HL-60 (cell line): Measurements from ENCODE around the gene ABHD16B.

Experiments used
- POLR2AphosphoS5 ChIP-seq: IDR thresholded peaks from 2 replicates; pipeline ENCODE4 v1.6.1; 2012; ENCODE audit warnings: low read depth
- TF ChIP-seq, protein P1 (sequence below): IDR thresholded peaks from one replicate; pipeline ENCODE4 v1.5.1; 2011; ENCODE audit warnings: low read length, control low read depth, inconsistent platforms; ENCODE audit not compliant: insufficient read depth
- TF ChIP-seq, protein P2 (sequence below): IDR thresholded peaks from 2 replicates; pipeline ENCODE4 v1.6.1; 2012; ENCODE audit warnings: low read depth; ENCODE audit not compliant: insufficient replicate concordance

- TF ChIP-seq, protein P1, sequence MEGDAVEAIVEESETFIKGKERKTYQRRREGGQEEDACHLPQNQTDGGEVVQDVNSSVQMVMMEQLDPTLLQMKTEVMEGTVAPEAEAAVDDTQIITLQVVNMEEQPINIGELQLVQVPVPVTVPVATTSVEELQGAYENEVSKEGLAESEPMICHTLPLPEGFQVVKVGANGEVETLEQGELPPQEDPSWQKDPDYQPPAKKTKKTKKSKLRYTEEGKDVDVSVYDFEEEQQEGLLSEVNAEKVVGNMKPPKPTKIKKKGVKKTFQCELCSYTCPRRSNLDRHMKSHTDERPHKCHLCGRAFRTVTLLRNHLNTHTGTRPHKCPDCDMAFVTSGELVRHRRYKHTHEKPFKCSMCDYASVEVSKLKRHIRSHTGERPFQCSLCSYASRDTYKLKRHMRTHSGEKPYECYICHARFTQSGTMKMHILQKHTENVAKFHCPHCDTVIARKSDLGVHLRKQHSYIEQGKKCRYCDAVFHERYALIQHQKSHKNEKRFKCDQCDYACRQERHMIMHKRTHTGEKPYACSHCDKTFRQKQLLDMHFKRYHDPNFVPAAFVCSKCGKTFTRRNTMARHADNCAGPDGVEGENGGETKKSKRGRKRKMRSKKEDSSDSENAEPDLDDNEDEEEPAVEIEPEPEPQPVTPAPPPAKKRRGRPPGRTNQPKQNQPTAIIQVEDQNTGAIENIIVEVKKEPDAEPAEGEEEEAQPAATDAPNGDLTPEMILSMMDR = no peak
- peak; percentile 76 for TF ChIP-seq POLR2AphosphoS5
- TF ChIP-seq, protein P2, sequence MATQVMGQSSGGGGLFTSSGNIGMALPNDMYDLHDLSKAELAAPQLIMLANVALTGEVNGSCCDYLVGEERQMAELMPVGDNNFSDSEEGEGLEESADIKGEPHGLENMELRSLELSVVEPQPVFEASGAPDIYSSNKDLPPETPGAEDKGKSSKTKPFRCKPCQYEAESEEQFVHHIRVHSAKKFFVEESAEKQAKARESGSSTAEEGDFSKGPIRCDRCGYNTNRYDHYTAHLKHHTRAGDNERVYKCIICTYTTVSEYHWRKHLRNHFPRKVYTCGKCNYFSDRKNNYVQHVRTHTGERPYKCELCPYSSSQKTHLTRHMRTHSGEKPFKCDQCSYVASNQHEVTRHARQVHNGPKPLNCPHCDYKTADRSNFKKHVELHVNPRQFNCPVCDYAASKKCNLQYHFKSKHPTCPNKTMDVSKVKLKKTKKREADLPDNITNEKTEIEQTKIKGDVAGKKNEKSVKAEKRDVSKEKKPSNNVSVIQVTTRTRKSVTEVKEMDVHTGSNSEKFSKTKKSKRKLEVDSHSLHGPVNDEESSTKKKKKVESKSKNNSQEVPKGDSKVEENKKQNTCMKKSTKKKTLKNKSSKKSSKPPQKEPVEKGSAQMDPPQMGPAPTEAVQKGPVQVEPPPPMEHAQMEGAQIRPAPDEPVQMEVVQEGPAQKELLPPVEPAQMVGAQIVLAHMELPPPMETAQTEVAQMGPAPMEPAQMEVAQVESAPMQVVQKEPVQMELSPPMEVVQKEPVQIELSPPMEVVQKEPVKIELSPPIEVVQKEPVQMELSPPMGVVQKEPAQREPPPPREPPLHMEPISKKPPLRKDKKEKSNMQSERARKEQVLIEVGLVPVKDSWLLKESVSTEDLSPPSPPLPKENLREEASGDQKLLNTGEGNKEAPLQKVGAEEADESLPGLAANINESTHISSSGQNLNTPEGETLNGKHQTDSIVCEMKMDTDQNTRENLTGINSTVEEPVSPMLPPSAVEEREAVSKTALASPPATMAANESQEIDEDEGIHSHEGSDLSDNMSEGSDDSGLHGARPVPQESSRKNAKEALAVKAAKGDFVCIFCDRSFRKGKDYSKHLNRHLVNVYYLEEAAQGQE = no peak
Measured at GRCh38 chr20:63873477-63873971, 12.2 kb downstream of the ABHD16B start.
